ENCODE results near the gene DARS1. TPM values are rescaled to one million over a fixed set of nuclear protein-coding genes. Genes with fewer than 3 reads are reported as not detected.
"Not testable (repeated sequence)": the region's sequence is repeated elsewhere in the genome, so short reads cannot be mapped to it uniquely, and the experiment has no call there.

DARS1 gene
- total RNA-seq, 1 donor from 2014 or later = 63.1 TPM

DNA sequence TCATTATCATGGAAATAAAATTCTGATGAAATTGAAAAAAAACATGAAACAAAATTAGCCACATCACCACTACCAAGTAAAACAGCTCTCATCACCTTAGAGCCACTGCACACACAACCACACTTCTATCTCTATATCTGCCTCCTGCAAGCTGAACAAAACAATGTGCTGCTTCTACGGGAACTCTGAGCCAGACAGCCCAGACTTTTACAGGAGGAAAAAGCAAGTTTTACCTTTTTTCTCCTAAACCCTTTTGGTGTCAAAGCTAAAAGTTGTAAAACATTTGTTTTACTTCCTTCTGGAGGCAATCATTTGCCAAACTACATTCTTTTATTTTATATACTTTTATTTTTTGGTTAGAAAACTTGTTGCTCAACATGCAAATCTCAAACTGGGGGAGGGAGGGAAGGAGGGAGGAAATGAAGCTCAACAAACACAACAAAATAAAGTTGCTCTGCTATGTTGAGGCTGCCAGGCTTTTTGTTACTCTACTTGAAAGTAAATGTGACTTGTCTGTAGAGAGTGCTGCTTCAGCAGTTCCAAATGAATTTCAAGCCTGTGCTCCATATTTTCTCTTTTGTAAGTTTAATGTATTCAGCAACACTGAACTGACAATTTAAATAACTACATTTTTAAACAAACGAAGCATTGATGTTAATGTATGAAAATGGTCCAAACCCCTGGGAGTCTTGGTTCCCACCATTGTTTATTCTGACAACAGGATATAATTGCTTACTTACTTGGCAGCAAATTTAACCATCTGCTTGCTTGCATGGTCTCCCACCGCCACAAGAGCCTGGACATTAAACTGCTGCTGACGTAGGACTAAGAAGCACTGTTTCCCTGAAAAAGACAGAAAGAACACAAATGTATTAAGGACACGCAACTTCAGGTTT, 24.5 kb downstream of the DARS1 start:
- H3K4me3 ChIP-seq = no peak overlapping the region
- intact Hi-C loops (cut with DNase I) = no loop called here
- TF ChIP-seq POLR2AphosphoS5 (IDR thresholded peaks at IDR 0.05; ENCODE audit: insufficient read depth in 1 of 2, low read depth in 1 of 2) (no peak), POLR2A (IDR thresholded peaks at IDR 0.05) (no peak)
- TF ChIP-seq, protein P1, sequence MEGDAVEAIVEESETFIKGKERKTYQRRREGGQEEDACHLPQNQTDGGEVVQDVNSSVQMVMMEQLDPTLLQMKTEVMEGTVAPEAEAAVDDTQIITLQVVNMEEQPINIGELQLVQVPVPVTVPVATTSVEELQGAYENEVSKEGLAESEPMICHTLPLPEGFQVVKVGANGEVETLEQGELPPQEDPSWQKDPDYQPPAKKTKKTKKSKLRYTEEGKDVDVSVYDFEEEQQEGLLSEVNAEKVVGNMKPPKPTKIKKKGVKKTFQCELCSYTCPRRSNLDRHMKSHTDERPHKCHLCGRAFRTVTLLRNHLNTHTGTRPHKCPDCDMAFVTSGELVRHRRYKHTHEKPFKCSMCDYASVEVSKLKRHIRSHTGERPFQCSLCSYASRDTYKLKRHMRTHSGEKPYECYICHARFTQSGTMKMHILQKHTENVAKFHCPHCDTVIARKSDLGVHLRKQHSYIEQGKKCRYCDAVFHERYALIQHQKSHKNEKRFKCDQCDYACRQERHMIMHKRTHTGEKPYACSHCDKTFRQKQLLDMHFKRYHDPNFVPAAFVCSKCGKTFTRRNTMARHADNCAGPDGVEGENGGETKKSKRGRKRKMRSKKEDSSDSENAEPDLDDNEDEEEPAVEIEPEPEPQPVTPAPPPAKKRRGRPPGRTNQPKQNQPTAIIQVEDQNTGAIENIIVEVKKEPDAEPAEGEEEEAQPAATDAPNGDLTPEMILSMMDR (IDR thresholded peaks at IDR 0.05) = no peak
- DNase-seq (ENCODE audit: extremely low spot score in 2 of 2) = no peak
- H3K4me1 ChIP-seq = peaks cover 20% of the 10 kb centered on the region
- no peaks in the 10 kb centered on the region for H3K9me3 ChIP-seq
- no peaks in the 10 kb centered on the region for H3K27me3 ChIP-seq
- H3K36me3 ChIP-seq = peaks cover 0 to 3% of the 10 kb centered on the region in 2 donors
- no peak overlapping the region for H3K27ac ChIP-seq

DNA sequence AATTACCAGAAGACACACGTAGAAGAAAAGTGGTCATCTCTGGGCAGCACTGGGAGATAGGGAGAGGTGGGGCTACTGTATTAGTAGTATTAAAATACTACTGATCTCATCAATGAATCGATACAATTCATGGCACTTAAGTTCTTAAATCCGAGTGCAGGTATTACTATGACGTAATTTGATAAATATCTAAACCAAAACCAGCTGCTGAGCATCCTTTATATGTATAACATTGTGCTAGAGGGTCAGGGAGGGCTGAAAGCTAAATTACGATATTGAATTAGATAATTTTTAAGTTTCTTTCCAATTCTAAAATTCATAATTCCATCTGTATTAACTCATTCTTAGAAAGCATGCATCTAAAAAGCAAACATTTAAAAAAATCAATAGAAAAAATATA, 25.3 kb downstream of the DARS1 start:
- intact Hi-C loops (cut with DNase I) = no loop called here
- Histone ChIP-seq H3K4me3 (no peak overlapping the region), H3K27me3 (no peaks in the 10 kb centered on the region), H3K27ac (no peak overlapping the region), H3K4me1 (peaks cover 20% of the 10 kb centered on the region), H3K9me3 (no peaks in the 10 kb centered on the region), H3K36me3 (peaks cover 0 to 3% of the 10 kb centered on the region in 2 donors)
- TF ChIP-seq POLR2A (IDR thresholded peaks at IDR 0.05) (no peak), POLR2AphosphoS5 (IDR thresholded peaks at IDR 0.05; ENCODE audit: insufficient read depth in 1 of 2, low read depth in 1 of 2) (no peak)
- TF ChIP-seq, protein P1 (IDR thresholded peaks at IDR 0.05) = no peak
- no peak for DNase-seq (ENCODE audit: extremely low spot score in 2 of 2)

DNA sequence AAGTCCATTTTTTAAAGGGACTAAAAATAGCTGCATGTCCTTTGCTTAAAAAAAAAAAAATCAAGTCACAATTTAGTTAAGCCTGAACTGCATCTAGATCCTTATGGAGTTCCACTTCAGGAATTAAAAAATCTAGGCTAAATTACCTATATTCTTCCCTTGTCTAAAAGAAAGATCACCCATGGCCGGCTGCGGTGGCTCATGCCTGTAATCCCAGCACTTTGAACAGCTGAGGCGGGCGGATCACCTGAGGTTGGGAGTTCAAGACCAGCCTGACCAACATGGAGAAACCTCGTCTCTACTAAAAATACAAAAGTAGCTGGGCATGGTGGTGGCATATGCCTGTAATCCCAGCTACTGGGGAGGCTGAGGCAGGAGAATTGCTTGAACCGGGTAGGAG, 26.5 kb downstream of the DARS1 start:
- DNase-seq (ENCODE audit: extremely low spot score in 2 of 2); H3K27me3 ChIP-seq; intact Hi-C loops (cut with DNase I); H3K9me3 ChIP-seq; H3K36me3 ChIP-seq; H3K4me3 ChIP-seq; H3K27ac ChIP-seq: not testable (repeated sequence)
- peaks cover 20% of the 10 kb centered on the region for H3K4me1 ChIP-seq

DNA sequence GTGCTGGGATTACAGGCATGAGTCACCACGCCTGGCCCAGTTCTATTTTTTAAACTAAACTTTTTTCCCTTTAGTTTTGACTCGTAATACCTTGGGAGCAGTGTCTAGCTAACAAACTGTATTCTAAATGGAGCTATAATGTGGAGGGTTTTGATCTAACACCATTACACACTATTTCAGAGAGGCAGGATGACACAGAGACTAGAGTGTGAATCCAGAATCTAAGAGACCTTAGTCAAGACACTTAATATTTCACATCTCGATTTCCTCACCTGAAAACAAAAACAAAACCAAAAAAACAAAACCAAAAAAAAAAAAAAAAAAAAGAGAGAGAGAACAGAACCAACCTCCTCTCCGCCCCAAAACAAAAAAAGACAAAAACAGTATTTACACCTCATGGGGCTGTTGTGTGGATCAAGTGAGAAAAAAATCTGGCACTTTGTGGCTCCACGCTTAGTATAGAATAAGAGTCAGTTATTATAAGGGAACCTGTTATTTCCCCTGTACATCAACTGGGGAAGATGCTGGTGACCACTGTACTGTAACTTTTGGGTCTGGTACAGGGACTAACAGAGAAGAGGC, 31.3 kb downstream of the DARS1 start:
- Histone ChIP-seq H3K36me3 (no peaks in the 10 kb centered on the region), H3K4me1 (peaks cover 19% of the 10 kb centered on the region), H3K27ac (no peak overlapping the region), H3K4me3 (no peak overlapping the region), H3K9me3 (no peaks in the 10 kb centered on the region), H3K27me3 (no peaks in the 10 kb centered on the region)
- intact Hi-C loops (cut with DNase I) = no loop called here
- no peak for DNase-seq (ENCODE audit: extremely low spot score in 2 of 2)
- no peak for TF ChIP-seq POLR2AphosphoS5 (IDR thresholded peaks at IDR 0.05; ENCODE audit: insufficient read depth in 1 of 2, low read depth in 1 of 2)
- TF ChIP-seq, protein P1 (IDR thresholded peaks at IDR 0.05) = no peak
- no peak for TF ChIP-seq POLR2A (IDR thresholded peaks at IDR 0.05)

DNA sequence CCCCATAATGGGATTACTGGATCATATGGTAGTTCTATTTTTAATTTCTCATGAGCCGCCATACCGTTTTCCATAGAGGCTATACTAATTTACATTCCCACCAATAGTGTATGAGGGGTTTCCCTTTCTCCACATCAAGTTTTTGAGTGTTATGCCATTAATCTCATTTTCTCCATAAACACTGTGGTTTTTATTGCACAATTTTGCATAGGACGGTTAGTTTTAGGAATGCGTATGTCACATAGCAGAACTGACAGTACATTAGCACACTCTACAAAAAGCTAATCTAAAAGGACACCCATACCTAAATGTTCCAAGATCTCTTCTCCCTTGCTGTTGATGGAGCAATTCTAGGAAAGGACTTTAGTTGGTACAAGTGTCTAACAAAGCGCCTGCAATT, 32.5 kb downstream of the DARS1 start:
- Histone ChIP-seq H3K9me3 (no peaks in the 10 kb centered on the region), H3K4me1 (peaks cover 28% of the 10 kb centered on the region), H3K4me3 (no peak overlapping the region), H3K27me3 (no peaks in the 10 kb centered on the region), H3K36me3 (no peaks in the 10 kb centered on the region), H3K27ac (no peak overlapping the region)
- TF ChIP-seq POLR2A (IDR thresholded peaks at IDR 0.05) (no peak), POLR2AphosphoS5 (IDR thresholded peaks at IDR 0.05; ENCODE audit: insufficient read depth in 1 of 2, low read depth in 1 of 2) (no peak)
- TF ChIP-seq, protein P1 (IDR thresholded peaks at IDR 0.05) = no peak
- intact Hi-C loops (cut with DNase I) = no loop called here
- no peak for DNase-seq (ENCODE audit: extremely low spot score in 2 of 2)

Data from vagina (tissue), 2 donors.